GM10847 (cell line): Measurements from ENCODE around the gene OR10C1.

Experiments
- POLR2A ChIP-seq: IDR thresholded peaks from 2 replicates; pipeline ENCODE4 v1.6.1; 2011; ENCODE audit not compliant: insufficient read length; ENCODE audit errors: extremely low read depth

The OR10C1 gene

DNA sequence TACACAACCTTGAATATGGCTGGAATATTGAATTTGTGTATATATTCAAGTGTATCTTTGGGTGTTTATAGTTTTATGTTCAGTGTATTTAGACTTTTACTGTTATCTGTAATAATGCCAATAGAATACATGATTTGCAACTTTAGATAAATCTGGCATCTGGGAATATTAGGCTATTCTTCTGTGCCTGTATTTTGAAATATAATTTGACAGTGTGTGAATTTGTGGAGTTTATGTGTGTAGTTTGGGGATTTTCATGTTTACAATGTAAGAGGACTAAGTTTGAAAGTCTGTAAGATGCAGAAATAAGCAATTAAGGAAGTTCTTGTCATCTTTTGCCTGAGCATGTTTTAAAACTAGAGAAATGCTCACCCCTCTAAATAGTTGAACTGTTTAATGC, at the start of gene OR10C1:
TSS of gene OR10C1 (plus strand) at position 301 of the 400 bp plus-strand sequence. CDS start 710 bp downstream, outside the sequence.
- TF ChIP-seq POLR2A = no peak

DNA sequence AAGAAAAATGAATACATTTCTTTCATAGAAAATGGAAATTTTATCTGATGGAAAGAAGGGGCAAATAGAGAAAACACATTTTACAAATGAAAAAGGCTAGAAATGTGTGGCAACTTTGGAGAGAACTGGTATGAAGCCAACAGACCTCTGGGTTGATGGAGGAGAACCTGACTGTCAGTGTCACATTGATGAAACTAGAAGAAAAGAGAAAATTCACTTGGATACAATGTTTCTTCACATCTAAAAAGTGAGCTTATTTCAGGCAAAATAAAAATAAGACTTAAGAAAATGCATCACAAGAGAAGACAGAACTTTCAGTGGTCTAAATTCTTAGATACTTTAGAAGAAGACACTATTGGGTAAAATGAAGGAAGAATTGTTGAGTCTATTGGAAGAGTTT, 43.8 kb upstream of the OR10C1 start, which contains the start of gene OR12D2:
TSS of gene OR12D2 (plus strand) at position 301 of the 400 bp plus-strand sequence. CDS start 1,069 bp downstream, outside the sequence.
- TF ChIP-seq POLR2A = no peak

- TF ChIP-seq POLR2A = no peak
These were observed 39.6 kb upstream of the OR10C1 start for GRCh38 chr6:29399525-29399924.

DNA sequence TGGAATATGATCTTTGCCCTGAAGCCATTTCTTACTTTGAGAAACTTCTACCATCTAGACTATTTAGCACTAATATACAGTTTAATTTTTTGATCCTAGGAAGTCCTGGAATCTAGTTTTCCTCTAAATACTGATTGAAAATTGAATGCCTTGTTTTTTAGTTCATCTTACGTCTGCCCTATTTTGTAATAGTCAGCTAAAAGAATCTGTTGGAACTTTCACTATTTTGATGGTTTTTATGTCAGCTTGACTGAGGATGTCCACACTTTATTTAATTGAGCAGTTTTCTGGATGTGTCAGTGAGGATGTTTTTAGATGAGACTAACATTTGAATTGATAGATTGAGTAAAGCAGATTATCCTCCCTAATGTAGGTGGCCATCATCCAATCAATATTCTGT, 35.3 kb upstream of the OR10C1 start:
- no peak for TF ChIP-seq POLR2A

DNA sequence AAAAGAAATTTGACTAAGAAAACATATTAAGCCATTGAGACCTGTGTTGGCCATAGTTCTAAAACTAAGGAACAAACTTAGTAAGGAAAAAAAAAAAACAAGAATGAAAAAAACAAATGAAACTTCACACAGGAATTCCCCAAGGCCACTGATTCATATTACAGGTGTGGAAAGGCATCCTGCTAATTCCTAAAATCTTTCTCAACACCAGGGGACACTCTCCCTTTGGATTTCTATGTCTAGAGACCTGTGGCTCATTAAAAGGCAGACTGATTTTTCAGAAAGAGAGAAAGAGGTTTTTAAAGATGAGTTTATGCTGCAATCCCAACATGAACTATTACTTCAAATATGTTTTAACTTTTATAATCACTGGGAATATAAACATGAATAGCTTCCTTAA, 24.5 kb upstream of the OR10C1 start, which contains the start of gene OR12D1:
TSS of gene OR12D1 (plus strand) at position 341 of the 400 bp plus-strand sequence.
- no peak for TF ChIP-seq POLR2A

- TF ChIP-seq POLR2A = no peak
These were observed 19.6 kb upstream of the OR10C1 start for GRCh38 chr6:29419516-29419915.

- no peak for TF ChIP-seq POLR2A
These were observed 14.9 kb upstream of the OR10C1 start for GRCh38 chr6:29424168-29424567.

DNA sequence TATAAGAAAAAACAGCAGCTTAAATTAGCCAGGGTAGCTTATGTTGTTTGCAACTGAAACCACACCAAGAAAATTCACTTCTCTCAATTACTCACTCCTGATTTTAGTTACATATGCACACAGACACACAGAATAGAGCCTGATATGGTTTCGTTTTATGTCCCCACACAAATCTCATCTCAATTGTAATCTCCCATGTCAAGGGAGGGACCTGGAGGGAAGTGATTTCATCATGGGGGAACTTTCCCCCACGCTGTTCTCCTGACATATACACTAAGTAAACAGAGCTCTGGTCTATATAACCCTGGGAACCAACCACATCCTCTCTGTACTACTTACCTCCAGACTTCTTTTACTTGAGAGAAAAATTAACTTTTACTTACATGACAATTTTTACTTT, 14.5 kb upstream of the OR10C1 start:
- TF ChIP-seq POLR2A = no peak

DNA sequence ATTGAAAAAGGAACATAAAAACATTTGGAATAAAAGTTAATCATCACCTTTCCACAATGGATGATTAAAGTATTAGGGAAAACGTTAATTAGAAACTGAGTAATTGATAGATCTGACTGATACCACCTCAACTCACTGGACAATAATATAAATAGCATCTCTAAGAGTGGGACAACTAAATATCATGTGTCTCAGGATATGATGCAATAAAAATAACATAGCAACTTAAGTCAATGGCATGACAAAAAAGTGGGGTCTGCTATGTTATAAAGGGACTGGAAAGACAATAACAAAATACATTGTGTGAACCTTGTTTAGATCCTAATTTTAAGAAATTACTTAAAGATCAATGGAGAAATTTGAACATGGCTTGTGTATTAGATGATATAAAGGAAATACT, 14.0 kb upstream of the OR10C1 start:
- no peak for TF ChIP-seq POLR2A

DNA sequence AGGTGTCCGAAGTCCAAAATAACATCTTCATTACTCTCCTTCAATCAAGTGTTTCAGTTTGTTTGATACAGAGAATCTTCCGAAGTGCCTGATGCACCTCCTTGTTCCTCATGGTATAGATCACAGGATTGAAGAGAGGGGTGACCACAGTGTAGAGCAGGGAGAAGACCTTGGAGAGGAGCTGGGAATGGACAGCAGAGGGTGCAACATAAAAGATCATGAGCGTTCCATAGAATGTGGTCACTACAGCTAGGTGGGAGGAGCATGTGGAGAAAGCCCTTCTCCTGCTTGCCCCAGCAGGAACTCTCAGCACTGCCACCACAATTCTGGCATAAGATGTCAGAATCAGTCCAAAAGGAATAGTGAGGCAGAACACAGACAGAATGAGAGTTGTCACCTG, 12.5 kb upstream of the OR10C1 start:
- no peak for TF ChIP-seq POLR2A

GRCh38 chr6:29442719-29443118, 3.6 kb downstream of the OR10C1 start:
- no peak for TF ChIP-seq POLR2A

- no peak for TF ChIP-seq POLR2A
These were observed 8.6 kb downstream of the OR10C1 start for GRCh38 chr6:29447670-29448069.

DNA sequence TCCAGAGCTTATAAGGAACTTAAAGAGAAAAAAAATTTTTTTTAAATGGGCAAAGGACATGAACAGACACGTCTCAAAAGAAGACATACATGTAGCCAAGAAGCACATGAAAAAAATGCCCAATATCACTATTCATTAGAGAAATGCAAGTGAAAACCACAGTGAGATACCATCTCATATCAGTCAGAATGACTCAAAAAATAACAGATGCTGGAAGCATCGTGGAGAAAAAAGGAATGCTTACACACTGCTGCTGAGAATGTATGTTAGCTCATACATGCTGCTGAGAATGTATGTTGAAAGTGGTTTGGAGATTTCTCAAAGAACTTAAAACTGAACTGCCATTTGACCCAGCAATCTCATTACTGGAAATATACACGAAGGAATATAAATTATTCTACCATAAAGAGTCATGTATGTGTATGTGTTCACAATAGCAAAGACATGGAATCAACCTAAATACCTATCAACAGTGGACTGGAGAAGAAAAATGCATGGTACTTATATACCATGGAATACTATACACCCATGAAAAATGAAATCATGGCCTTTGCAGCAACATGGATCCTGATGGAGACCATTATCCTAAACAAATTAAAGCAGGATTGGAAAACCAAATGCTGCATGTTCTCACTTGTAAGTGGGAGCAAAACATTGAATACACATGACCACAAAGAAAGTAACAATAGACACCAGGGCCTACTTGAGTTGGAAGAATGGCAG, 12.5 kb downstream of the OR10C1 start:
- no peak for TF ChIP-seq POLR2A

DNA sequence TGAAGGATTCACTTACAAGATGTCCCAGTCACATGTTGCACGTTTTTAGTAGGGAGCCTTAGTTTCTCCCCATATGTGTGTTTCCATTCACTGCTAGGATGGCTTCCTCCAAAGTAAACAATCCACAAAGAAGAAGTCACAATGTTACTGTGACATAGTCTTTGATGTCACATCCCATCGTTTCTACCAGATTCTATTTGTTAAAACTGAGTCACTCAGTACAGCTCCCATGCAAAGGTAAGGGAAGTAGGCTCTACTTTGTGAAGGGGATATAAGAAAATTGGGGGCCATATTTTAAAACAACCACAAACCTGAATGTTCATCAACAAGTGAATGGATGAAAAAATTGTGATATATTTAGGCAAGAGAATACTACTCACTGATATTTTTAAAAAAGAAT, 17.9 kb downstream of the OR10C1 start, which contains the start of the genes OR11A1 and OR2H1:
TSS of gene OR11A1 (minus strand) at position 101 of the 400 bp plus-strand sequence. CDS start 29,430 bp downstream, outside the sequence.
TSS of gene OR2H1 (plus strand) at position 185 of the 400 bp plus-strand sequence. CDS start 4,615 bp downstream, outside the sequence.
- no peak for TF ChIP-seq POLR2A

DNA sequence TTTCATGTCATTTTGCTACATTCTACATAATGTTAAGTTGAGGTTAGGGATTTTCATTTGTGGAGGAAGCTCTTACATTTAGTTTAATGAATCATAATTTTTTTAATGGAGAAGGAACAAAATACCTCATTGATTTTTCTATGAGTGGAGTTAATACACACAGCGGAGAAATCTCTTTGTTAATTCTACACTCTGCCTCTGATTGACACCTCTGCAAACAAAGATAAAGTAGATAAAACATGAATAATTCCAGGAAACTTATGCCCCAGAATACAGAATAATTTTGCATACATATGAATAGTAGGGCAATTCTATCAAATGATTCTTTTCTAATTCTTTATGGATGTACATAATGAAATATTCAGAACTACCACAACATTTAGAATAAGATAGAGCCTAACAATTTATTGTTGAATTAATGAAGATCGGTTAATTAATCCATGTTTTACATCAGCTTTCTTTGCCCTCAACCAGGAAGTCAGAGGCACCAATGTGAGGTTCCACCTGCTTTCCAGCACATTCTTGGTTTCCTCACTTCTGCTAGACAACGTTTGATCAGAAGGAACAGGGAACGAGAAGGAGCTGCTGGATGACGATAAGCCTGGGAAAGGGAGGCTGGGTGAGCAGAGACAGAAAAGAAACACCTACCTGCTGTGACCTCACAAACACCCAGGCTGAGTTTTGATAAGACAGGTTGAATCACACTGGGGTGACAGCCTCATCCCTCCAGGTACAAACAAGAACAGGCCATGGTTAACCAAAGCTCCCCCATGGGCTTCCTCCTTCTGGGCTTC, 22.1 kb downstream of the OR10C1 start:
- TF ChIP-seq POLR2A = no peak

DNA sequence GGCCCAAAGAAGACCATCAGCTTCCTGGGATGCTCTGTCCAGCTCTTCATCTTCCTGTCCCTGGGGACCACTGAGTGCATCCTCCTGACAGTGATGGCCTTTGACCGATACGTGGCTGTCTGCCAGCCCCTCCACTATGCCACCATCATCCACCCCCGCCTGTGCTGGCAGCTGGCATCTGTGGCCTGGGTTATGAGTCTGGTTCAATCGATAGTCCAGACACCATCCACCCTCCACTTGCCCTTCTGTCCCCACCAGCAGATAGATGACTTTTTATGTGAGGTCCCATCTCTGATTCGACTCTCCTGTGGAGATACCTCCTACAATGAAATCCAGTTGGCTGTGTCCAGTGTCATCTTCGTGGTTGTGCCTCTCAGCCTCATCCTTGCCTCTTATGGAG, 22.9 kb downstream of the OR10C1 start:
- no peak for TF ChIP-seq POLR2A
